C1 segment of cervical spinal cord (tissue), 14 donors: ENCODE measurements around the gene B3GAT1.
"Not testable (repeated sequence)": the region's sequence is repeated elsewhere in the genome, so short reads cannot be mapped to it uniquely, and the experiment has no call there.

Experiments used
- DNase-seq, 14 donors: peaks; one replicate each; lab custom pipeline; 2025; lab: John Stamatoyannopoulos, UW

Gene B3GAT1, protein sequence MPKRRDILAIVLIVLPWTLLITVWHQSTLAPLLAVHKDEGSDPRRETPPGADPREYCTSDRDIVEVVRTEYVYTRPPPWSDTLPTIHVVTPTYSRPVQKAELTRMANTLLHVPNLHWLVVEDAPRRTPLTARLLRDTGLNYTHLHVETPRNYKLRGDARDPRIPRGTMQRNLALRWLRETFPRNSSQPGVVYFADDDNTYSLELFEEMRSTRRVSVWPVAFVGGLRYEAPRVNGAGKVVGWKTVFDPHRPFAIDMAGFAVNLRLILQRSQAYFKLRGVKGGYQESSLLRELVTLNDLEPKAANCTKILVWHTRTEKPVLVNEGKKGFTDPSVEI

DNA sequence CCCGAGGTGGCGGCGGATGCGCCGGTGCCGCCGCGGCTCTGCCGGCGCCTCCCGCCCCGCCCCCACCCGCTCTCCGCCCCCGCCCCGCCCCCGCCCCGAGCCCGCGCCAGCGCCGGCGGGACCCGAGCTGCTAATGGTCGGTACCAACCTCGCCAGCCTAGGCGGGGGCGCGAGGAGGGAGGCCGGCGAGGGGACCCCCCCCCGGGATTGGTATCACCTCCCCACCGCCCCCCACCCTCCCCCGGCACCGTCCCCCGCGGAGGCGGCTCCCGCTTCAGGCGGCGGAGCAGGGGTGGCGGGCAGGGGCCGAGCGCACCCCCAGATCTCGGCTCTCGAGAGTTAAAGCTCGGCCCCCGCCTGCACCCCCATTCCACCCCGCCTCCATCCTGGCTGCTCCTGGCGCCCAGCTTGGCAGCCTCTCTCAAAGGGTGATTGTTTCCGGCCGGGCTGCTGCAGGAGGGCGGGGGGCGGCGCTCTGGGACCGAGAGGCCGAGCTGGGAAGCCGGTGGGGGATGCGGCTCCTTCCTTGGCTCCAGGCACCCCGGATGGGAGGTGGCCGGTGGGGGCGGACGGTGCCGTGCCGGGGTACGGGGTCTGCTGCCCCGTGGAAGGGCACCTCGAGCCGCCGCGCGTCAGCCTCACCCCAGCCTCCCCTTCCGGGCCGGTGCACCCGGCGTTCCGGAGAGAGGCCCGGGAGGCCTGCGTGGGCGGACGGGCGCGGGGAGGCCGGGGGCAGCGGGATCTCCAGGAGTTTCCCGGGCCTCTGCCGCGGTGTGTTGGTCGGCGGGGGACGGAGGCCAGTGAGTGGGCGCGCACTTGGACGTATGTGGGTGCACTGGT is at the start of gene B3GAT1:
Gene B3GAT1 (minus strand): TSS at position 40 of the 840 bp plus-strand sequence. CDS start 24,583 bp downstream, outside the sequence.
- peak in 13 of 14 donors; percentile 42 to 95 (median 90) for DNase-seq

- DNase-seq: no peak
Observed at GRCh38 chr11:134461621-134462020, 49.6 kb upstream of the B3GAT1 start.

GRCh38 chr11:134460881-134461280 is 48.8 kb upstream of the B3GAT1 start:
- DNase-seq: no peak

DNA sequence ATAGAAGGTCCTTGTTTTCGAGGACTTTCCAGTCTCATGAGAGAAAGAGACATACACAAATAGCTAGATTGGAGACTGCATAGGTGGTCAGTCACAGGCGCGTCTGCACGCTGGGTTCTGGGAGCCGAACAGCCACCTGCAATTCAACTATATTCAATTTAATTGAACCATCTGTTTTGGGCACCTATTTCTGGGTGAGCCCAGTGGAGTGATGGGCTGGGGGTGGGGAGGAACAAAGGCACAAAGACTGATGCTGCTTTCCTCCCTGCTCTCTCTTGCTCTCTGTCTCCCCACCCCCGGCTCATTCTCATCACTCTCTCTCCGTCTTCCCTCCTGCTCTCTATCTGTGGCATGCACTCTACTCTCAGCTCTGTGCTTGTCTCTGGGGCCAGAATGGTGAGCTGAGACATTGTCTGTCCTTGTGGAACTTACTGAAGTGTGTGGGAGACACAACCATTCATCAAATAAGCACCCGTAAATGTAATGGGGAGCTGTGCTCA is 48.1 kb upstream of the B3GAT1 start:
- DNase-seq: no peak

GRCh38 chr11:134459246-134460061 is 47.4 kb upstream of the B3GAT1 start:
- no peak for DNase-seq

- DNase-seq: not testable (repeated sequence)
Observed at GRCh38 chr11:134457411-134458007, 45.5 kb upstream of the B3GAT1 start.

DNA sequence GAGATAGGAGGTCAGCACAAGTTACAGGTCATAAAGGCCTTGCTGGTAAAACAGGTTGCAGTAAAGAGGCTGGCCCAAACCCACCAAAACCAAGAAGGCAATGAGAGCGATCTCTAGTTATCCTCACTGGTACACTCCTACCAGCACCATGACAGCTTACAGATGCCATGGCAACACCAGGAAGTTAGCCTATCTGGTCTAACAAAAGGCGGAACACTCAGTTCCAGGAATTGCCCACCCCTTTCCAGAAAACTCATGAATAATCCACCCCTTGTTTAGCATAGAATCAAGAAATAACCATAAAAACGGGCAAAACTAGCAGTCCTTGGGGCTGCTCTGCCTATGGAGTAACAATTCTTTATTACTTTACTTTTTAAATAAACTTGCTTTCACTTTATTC is 43.5 kb upstream of the B3GAT1 start:
- no peak for DNase-seq

DNA sequence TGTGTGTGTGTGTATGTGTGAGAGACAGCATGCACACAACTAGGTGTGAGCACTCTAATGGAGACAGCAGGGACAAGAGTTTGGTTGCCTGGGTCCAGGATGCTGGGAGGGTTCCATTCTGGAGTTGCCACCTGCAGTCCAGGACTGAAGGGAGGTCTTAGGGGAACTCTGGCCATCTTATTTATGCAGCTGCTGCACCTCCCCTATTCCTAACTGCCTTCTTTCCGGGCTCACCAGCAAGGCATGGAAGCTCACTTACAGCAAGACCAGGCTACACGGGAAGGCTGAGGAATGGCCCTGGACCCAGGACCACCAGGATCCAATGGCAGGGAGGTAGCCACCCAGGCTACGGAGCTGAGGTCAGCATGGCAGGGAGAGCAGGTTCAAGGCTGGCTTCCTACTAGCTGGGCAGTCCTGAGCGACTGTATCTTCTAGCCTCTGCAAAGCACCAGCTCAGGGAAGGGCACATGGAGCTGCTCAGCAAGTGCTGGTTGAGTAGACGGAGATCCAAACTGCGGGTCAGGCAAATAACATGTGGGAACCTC is 42.2 kb upstream of the B3GAT1 start:
- no peak for DNase-seq

GRCh38 chr11:134453441-134453840 is 41.4 kb upstream of the B3GAT1 start:
- DNase-seq: peak in 5 of 14 donors; percentile 9 to 41 (median 26)

DNA sequence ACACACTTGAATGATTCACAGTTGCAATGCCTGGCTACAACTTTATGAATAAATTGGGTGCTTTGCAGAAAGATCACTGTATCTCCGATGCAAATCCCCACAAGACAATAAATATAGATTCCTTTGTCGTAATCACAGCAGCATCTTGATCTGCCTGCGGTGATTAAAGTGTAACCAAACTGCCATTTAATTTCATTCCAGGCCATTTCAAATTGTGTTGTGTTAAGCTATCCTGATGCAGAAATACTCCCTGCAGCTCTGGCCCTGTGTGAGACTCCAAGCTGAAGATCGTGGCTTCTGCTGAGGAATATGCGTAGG is 40.8 kb upstream of the B3GAT1 start:
- DNase-seq: no peak

DNA sequence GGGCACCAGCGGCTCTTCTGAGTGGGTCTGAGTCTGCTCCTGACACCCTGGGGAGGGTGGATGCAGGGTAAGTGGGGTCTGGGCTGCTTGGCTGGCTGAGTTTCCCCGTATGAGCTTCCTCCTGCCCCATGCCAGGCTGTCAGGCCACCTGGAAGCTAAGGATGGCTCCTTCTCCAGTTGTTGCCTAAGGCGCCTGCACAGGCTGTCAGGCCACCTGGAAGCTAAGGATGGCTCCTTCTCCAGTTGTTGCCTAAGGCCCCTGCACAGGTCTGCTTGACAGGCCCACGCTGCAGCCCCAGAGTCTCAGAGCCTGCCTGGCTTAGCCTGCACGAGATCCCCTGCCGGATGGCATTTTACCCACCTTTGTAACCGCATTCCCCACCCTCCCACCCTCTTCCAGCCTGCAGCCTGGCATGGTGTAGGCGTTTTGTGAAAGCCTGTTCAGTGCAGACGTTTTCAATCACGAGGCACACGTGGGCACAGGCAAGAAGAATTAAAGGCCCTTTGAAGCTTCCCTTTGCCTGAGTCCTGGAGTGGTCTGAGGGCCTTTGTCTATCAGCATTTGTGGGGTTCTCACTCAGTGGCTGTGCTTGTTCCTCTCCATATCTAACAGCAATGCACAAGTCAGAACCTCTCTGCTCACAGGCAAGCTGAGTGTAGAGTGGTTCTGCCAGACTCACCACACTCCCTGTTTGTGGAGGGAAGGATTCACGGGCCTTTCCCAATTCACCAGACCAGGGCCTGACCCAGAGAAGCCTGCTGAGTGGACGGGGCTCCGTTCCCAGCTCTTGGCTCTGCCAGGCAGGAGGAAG is 40.2 kb upstream of the B3GAT1 start:
- DNase-seq: peak in 9 of 14 donors; percentile 9 to 67 (median 23)

DNA sequence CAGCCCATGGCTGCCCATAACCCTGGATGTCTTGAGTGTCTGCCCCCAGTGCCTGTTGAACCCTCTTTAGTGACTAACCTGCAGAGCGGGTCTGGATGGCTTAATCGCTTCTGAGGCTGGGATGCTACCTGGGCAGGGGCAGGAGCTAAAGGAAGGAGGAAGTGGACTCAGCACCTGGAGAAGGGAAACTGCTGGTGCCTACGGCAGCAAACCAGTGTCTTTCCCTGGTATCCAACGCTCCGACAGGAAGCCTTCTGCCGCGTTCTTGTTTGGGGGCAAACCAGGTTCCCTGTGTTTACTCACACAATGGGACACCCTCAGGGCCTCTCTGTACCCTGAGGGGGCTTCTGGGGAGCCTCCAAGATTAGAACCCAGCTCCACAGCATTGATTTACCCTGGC is 38.1 kb upstream of the B3GAT1 start:
- DNase-seq: no peak

DNA sequence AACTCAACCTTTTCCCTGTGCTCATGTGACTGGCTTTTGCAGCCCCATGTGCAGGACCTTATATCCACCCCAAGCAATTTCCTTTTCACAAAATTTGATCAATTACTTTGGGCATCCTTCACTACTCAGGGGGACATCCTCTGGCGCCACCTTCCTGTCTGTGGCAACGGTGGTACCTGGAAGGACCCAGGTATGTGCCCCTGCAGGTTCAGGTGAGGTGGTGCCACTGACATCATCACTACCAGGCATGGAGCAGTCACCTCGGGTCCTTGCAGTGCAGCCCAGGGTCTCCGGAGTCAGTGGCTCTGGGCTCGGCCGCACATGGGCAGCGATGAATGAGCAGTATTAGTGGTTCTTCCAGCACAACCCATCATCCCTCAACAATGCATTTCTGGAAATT is 37.7 kb upstream of the B3GAT1 start:
- no peak for DNase-seq

DNA sequence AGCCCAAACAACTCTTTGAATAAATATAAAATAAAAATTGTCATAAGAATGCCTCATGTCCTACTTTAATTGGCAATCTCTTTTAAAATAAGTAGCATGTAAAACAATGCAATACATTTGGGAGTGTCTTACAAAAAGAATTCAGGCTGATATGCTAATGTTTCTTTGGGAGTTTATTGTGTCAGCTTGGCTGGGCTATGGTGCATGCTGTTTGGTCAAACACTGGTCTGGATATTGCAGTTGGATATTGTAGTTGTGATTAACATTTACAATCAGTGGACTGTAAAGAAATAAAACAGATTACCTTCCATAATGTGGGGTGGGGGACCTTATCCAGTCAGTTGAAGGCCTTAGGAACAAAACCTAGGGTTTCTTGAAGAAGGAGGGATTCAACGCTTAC is 37.0 kb upstream of the B3GAT1 start:
- no peak for DNase-seq

GRCh38 chr11:134447696-134448095 is 35.7 kb upstream of the B3GAT1 start:
- DNase-seq: no peak

GRCh38 chr11:134445601-134446325 is 33.7 kb upstream of the B3GAT1 start:
- no peak for DNase-seq

DNA sequence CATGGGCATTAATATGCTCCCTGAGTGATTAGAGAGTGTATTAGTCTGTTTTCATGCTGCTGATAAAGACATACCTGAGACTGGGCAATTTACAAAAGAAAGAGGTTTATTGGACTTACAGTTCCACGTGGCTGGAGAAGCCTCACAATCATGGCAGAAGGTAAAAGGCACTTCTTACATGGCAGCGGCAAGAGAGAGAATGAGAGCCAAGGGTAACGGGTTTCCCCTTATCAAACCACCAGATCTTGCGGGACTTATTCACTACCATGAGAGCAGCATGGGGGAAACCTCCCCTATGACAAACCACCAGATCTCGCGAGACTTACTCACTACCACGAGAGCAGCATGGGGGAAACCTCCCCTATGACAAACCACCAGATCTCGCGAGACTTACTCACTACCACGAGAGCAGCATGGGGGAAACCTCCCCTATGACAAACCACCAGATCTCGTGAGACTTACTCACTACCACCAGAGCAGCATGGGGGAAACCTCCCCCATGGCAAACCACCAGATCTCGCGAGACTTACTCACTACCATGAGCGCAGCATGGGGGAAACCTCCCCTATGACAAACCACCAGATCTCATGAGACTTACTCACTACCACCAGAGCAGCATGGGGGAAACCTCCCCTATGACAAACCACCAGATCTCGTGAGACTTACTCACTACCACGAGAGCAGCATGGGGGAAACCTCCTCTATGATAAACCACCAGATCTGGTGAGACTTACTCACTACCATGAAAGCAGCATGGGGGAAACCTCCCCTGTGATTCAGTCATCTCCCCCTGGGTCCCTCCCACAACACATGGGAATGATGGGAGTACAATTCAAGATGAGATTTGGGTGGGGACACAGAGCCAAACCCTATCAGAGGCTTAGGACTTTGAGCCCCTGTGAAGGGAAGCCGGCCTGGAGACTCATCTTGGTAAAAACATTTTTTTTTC is 32.4 kb upstream of the B3GAT1 start:
- not testable (repeated sequence) for DNase-seq

DNA sequence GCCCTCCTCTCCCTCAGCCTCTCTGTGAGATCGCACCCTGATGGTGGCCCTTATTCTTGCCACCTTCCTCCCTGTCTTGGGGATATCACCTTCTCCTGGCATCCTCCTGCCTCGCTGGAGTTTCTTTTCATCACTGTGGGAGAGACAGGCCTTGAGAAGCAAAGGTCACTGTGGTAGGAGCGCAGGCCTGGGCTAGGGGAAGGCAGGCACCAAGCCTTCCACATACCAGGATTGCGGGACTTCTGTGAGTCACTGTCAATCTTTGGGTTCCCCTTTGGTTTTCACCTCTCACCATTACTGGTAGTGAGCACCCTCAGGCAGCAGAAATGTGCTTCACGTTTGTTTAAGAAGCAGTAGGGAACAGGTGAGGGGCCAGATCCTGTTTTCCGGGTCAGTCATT is 31.2 kb upstream of the B3GAT1 start:
- no peak for DNase-seq
